ENCODE results near the gene CHD3.
A peak's percentile ranks its signal among the peaks of the same experiment; 100 is the strongest.

CHD3 gene

DNA sequence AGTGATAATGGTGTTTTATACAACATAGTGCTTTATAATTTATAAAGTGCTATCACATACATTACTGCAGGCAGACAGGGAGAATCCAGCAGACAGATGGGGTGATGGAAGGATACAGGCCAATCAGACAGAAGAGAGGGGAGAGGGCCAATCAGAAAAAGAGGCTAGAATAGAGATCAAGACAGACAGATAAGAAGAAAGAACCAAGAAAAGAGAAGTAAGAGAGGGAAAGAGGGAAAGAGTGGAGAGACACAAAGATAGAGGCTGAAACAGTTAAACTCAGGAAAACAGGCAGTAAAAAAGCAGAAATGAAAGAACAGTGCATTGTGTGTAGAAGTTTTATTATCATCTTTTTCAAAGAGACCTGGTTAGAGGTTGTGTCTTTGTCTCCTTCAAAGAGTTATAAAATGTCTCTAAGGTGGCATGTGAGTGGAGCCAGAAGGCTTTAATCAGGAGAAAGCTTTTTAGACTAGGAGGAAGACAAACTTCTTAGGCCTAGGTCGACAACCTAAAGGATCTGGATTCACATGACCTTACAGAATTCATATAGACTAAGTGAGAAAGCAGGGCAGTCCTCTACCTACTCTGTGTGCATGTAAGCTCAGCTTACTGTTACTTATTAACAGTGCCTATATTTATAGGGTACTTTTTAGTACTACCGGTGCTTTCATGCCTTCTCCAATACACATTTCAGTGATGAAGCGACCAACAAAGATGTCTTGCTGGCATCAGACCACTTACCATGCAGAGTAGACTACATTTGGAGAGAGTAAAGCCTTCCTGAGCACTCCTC is 8.3 kb upstream of the CHD3 start:
- no peak overlapping the region for H3K4me3 ChIP-seq (ENCODE audit: low read depth, low read length)
- H3K9me3 ChIP-seq (ENCODE audit: control insufficient read depth, insufficient read depth, low read depth, low read length) = no peaks in the 10 kb centered on the region
- H3K9ac ChIP-seq (ENCODE audit: low read length) = no peak overlapping the region
- H3K4me1 ChIP-seq (ENCODE audit: control insufficient read depth, insufficient read depth, low read length) = peaks cover 7% of the 10 kb centered on the region; the same call in 1 of the 2 replicates
- no peaks in the 10 kb centered on the region for H3K27me3 ChIP-seq (ENCODE audit: control insufficient read depth, insufficient read depth, low read length)
- H3K36me3 ChIP-seq (ENCODE audit: control insufficient read depth, insufficient read depth, low read length) = peaks cover 29% of the 10 kb centered on the region
- H3K27ac ChIP-seq (ENCODE audit: low read depth, low read length) = no peak overlapping the region

DNA sequence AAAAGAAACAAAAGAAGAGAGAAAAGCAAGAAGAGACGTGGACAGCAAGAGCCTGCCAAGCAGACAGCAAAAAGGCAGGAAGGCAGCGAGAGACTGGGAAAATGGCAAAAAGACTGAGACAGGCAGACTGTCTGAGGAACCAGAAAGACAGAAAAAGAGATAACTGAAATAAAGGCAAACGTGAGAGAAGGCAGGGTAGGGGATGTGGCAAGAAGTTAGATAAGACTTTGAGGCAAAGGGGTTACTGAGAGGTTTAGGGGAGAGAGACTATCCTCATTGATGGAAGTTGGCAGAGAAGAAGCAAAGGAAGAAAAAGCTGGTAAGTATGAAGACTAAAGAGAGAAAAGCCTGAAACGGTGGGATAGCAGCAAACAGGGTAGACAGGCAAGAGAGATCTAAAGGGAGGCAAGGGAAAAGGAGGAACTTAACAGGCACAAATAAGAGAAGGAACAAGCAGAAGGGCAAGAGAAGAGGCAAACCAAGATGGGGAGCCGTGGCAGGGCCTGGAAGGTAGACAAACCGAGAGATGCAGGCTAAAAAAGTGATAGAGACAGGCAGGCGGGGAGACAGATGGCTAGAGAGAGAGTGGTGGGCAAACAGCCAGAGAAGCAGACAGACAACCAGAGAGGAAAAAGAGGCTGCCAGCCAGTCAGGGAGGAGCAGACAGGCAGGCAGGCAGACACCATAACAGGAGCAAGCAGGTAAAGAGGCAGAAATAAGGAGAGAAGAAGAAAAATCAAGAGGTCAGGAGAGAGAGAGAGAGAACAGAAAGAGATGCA is 7.1 kb upstream of the CHD3 start:
- Histone ChIP-seq H3K27me3 (ENCODE audit: control insufficient read depth, insufficient read depth, low read length) (peaks cover 11% of the 10 kb centered on the region; the same call in 1 of the 2 replicates), H3K27ac (ENCODE audit: low read depth, low read length) (no peak overlapping the region), H3K4me1 (ENCODE audit: control insufficient read depth, insufficient read depth, low read length) (peaks cover 7% of the 10 kb centered on the region; the same call in 1 of the 2 replicates), H3K9me3 (ENCODE audit: control insufficient read depth, insufficient read depth, low read depth, low read length) (no peaks in the 10 kb centered on the region), H3K4me3 (ENCODE audit: low read depth, low read length) (no peak overlapping the region), H3K9ac (ENCODE audit: low read length) (peak overlapping the region; percentile 12), H3K36me3 (ENCODE audit: control insufficient read depth, insufficient read depth, low read length) (peaks cover 29% of the 10 kb centered on the region)

DNA sequence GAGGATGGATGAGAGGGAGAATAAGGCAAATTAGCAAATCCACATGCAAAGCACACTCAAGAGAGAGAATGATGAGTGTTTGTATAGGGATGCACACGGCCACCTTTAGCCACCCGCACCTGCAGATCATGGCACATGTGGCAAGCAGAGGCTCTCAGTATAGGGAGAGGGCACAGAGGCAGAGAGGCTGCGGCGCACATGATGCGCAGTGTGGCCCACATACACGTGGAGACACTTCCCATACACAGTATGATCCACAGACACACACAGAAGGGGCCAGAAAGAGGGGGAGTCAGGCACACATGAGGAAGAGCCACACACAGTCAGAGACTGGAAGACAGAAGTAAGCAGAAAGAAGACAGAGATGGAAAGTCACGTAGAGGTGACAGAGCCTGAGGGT is 6.5 kb upstream of the CHD3 start:
- H3K9ac ChIP-seq (ENCODE audit: low read length) = peak overlapping the region; percentile 12
- no peaks in the 10 kb centered on the region for H3K9me3 ChIP-seq (ENCODE audit: control insufficient read depth, insufficient read depth, low read depth, low read length)
- no peak overlapping the region for H3K27ac ChIP-seq (ENCODE audit: low read depth, low read length)
- H3K4me1 ChIP-seq (ENCODE audit: control insufficient read depth, insufficient read depth, low read length) = peaks cover 10% of the 10 kb centered on the region
- H3K36me3 ChIP-seq (ENCODE audit: control insufficient read depth, insufficient read depth, low read length) = peaks cover 29% of the 10 kb centered on the region
- H3K27me3 ChIP-seq (ENCODE audit: control insufficient read depth, insufficient read depth, low read length) = peaks cover 12% of the 10 kb centered on the region; the same call in 1 of the 2 replicates
- no peak overlapping the region for H3K4me3 ChIP-seq (ENCODE audit: low read depth, low read length)

DNA sequence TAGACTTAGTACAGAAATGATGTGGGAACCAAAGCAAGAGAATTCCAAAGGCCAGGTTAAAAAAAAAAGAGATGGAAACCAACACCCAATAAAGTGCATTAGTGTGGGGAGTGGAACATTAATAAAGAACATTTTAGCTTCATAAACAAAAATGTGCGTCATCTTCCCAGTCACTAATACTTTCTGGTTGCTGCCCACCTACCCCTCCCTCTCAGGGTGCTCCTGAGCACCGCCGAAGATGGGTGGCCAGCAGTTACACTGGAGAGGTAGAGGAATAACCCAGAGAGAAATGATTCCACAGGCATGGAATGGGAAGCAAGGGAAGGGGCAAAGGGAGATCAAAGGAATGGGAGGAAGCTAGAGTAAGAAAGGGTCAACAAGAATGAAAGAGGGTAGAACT is 6.0 kb upstream of the CHD3 start:
- Histone ChIP-seq H3K27me3 (ENCODE audit: control insufficient read depth, insufficient read depth, low read length) (peaks cover 12% of the 10 kb centered on the region; the same call in 1 of the 2 replicates), H3K9ac (ENCODE audit: low read length) (no peak overlapping the region), H3K4me3 (ENCODE audit: low read depth, low read length) (no peak overlapping the region), H3K4me1 (ENCODE audit: control insufficient read depth, insufficient read depth, low read length) (peaks cover 14% of the 10 kb centered on the region), H3K36me3 (ENCODE audit: control insufficient read depth, insufficient read depth, low read length) (peaks cover 29% of the 10 kb centered on the region), H3K9me3 (ENCODE audit: control insufficient read depth, insufficient read depth, low read depth, low read length) (no peaks in the 10 kb centered on the region), H3K27ac (ENCODE audit: low read depth, low read length) (no peak overlapping the region)

DNA sequence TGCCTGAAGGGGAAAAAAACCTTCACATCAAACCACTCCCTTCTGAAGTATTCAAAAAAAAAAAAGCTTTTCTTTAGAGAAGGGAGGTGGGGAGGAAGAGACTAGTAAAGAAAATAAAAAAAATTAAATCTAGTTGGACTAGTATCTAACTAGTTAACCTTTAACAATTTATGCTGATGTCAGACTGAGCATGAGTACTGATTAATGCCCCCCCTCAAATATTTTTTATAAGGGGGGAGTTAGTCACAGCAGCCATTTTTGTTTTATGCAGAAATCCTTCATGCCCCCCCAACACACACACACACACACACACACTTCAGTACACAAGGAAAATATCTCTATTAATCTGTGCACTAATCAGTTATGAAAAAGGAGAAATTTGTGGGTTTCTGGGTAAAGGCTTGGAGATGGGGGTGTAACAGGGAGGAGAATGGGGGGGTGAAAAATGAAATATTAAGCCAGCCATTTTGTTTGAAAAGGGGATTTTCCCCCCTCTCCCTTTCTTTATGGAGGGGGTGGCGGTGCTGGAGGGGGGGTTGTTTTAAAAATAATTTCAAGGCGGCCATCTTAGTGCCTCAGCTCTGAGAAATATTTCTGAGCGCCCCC is 4.7 kb upstream of the CHD3 start:
- Histone ChIP-seq H3K4me1 (ENCODE audit: control insufficient read depth, insufficient read depth, low read length) (peaks cover 26% of the 10 kb centered on the region), H3K27me3 (ENCODE audit: control insufficient read depth, insufficient read depth, low read length) (peaks cover 12% of the 10 kb centered on the region; the same call in 1 of the 2 replicates), H3K9me3 (ENCODE audit: control insufficient read depth, insufficient read depth, low read depth, low read length) (no peaks in the 10 kb centered on the region), H3K27ac (ENCODE audit: low read depth, low read length) (no peak overlapping the region), H3K36me3 (ENCODE audit: control insufficient read depth, insufficient read depth, low read length) (peaks cover 29% of the 10 kb centered on the region), H3K9ac (ENCODE audit: low read length) (no peak overlapping the region), H3K4me3 (ENCODE audit: low read depth, low read length) (peak overlapping the region; percentile 36)

DNA sequence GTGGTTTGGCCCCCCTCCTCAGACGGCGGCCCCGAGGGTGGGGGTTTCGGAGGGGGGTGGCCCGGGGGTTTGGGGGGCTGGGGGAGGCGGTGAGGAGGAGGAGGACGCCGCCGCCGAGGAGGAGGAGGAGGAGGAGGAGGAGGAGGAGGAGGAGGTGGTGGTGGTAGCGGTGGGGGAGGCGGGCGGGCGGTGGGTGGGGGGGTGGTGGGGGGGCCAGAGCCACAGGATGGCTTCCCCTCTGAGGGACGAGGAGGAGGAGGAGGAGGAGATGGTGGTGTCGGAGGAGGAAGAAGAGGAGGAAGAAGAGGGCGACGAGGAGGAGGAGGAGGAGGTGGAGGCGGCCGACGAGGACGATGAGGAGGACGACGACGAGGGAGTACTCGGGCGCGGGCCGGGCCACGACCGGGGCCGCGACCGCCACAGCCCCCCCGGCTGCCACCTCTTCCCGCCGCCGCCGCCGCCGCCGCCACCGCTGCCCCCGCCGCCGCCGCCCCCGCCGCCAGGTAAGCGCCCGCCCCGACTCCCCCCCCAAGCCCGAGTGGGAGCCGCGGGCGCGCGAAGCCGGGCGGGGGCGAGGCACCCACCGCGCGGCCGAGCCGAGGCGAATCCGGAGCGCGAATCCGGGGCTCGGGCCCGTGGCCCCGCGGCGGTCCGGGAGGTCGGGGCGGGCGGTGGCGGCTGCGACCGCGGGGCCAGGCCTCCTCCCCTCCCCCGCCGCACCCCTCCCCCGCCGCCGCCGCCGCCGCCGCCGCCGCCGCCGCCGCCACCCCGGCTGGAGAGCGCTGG is 3.8 kb upstream of the CHD3 start:
- H3K9ac ChIP-seq (ENCODE audit: low read length) = peak overlapping the region; percentile 83

DNA sequence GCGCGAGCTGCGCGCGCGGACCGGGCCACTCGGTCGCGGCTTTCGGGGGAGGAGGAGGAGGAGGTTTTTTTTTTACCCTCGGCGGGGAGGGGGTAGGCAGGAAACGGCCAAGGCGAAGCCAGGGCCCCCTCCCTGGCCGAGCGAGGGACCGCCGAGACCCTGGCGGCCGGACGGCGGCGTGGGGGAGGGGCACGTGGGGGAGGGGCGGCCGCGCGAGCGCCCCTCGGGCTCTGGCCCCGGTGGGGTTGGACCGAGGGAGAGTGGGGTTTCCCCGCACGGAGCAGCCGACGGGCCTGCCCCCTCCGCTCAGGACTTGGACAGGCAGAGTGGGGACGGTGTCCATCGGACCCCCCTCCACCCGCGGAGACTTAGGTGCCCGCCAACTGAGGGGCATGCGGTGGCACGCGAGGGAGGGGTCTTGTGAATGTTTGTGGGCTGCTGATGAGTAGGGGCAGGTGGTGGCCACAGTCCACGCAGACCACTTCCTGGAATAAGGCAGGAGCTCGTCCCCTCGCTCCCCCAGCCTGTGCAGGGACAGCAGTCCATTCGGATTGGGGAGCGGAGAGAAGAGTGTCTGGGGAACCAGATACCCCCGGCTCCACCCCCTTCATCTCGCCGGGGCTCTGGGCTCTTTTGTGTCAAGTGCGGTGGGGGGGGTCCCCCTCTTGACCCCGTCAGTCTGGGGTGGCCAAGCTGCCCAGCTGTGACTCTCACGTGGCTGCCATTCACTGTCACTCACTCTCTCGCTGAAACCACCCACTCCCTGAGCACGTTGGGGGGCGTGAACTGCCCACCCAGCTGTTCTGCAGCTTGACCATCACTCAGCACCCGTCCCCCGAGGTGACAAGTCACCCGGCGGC is 3.0 kb upstream of the CHD3 start:
- Histone ChIP-seq H3K36me3 (ENCODE audit: control insufficient read depth, insufficient read depth, low read length) (peaks cover 17% of the 10 kb centered on the region), H3K4me3 (ENCODE audit: low read depth, low read length) (peak overlapping the region; percentile 85), H3K9ac (ENCODE audit: low read length) (peak overlapping the region; percentile 83), H3K27ac (ENCODE audit: low read depth, low read length) (no peak overlapping the region), H3K27me3 (ENCODE audit: control insufficient read depth, insufficient read depth, low read length) (peaks cover 12% of the 10 kb centered on the region; the same call in 1 of the 2 replicates), H3K9me3 (ENCODE audit: control insufficient read depth, insufficient read depth, low read depth, low read length) (no peaks in the 10 kb centered on the region), H3K4me1 (ENCODE audit: control insufficient read depth, insufficient read depth, low read length) (peaks cover 33% of the 10 kb centered on the region)

More for the DNA sequence above, 3.8 kb upstream of the CHD3 start:
- Histone ChIP-seq H3K27me3 (ENCODE audit: control insufficient read depth, insufficient read depth, low read length) (peaks cover 12% of the 10 kb centered on the region; the same call in 1 of the 2 replicates), H3K9me3 (ENCODE audit: control insufficient read depth, insufficient read depth, low read depth, low read length) (no peaks in the 10 kb centered on the region), H3K27ac (ENCODE audit: low read depth, low read length) (no peak overlapping the region), H3K4me3 (ENCODE audit: low read depth, low read length) (peak overlapping the region; percentile 85), H3K4me1 (ENCODE audit: control insufficient read depth, insufficient read depth, low read length) (peaks cover 33% of the 10 kb centered on the region), H3K36me3 (ENCODE audit: control insufficient read depth, insufficient read depth, low read length) (peaks cover 22% of the 10 kb centered on the region)

DNA sequence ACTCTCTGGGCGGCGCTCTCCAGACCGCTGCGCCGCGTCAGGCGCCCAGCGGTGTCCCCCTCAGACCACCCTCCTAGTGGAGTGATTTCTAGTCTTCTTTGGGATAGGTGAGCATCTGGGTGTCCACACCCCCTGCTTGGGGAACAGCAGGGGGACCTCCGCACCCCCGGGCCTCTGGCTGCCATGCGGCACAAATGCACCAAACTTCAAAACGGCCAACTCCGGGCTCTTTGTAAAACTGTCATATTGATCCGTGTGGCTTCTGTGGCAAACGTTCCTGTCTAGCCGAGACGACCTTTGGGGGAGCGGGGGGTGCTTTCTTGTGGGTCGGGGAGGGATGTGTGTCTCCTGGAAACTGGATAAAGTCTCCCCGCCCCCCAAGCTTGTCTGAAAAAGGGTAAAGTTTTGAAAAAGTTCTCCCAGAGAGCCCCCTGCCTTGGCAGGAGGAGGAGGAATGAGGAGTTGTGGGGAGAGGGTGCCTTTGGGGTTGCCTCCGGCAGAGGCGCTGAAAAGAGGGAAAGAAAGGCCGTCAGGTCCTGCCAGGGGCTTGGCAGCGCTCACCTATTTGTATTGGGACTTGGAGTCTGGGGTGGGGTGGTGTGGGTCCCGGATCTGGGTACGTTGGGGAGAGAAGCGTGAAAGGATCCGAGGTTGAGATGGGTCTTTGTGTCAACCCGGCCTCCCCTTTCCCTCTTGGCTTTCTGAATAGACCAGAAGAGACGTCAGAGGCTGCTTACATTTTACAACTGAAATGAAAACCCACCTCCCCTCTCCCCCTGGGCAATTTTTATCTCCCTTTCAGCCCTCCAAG is 2.2 kb upstream of the CHD3 start:
- peaks cover 33% of the 10 kb centered on the region for H3K4me1 ChIP-seq (ENCODE audit: control insufficient read depth, insufficient read depth, low read length)

DNA sequence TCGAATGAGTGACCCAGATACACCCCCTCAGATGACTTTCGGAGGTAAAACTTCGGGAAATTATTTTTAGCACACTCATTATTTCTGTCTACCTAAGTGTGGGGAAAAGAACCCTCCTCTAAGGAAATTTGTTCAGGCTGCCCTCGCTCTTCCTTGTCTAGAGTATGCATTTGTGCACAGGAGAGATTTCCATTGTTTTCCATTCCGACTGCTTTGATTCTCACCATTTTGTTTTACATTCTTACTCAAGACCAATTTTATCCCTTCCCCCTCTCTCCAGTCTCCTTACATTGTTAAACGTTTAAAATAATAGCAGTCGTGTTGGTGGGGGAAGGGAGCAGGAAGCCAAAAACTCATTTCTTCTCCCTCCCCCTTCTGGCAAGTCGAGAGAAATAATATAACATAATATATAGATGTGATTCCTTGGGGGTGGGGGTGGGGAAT is 1.5 kb upstream of the CHD3 start:
- Histone ChIP-seq H3K9me3 (ENCODE audit: control insufficient read depth, insufficient read depth, low read depth, low read length) (no peaks in the 10 kb centered on the region), H3K4me1 (ENCODE audit: control insufficient read depth, insufficient read depth, low read length) (peaks cover 33% of the 10 kb centered on the region), H3K36me3 (ENCODE audit: control insufficient read depth, insufficient read depth, low read length) (peaks cover 6% of the 10 kb centered on the region), H3K27me3 (ENCODE audit: control insufficient read depth, insufficient read depth, low read length) (peaks cover 12% of the 10 kb centered on the region; the same call in 1 of the 2 replicates), H3K27ac (ENCODE audit: low read depth, low read length) (no peak overlapping the region), H3K9ac (ENCODE audit: low read length) (peak overlapping the region; percentile 12), H3K4me3 (ENCODE audit: low read depth, low read length) (peak overlapping the region; percentile 85)

More for the DNA sequence above, 2.2 kb upstream of the CHD3 start:
- peaks cover 12% of the 10 kb centered on the region; the same call in 1 of the 2 replicates for H3K27me3 ChIP-seq (ENCODE audit: control insufficient read depth, insufficient read depth, low read length)
- H3K27ac ChIP-seq (ENCODE audit: low read depth, low read length) = no peak overlapping the region
- peak overlapping the region; percentile 85 for H3K4me3 ChIP-seq (ENCODE audit: low read depth, low read length)
- H3K36me3 ChIP-seq (ENCODE audit: control insufficient read depth, insufficient read depth, low read length) = peaks cover 12% of the 10 kb centered on the region
- peak overlapping the region; percentile 83 for H3K9ac ChIP-seq (ENCODE audit: low read length)
- no peaks in the 10 kb centered on the region for H3K9me3 ChIP-seq (ENCODE audit: control insufficient read depth, insufficient read depth, low read depth, low read length)

Data from HUES6 (cell line).